ENCODE results near the gene SLC6A8.
"Not testable (repeated sequence)": the region's sequence is repeated elsewhere in the genome, so short reads cannot be mapped to it uniquely, and the experiment has no call there.

Gene SLC6A8

DNA sequence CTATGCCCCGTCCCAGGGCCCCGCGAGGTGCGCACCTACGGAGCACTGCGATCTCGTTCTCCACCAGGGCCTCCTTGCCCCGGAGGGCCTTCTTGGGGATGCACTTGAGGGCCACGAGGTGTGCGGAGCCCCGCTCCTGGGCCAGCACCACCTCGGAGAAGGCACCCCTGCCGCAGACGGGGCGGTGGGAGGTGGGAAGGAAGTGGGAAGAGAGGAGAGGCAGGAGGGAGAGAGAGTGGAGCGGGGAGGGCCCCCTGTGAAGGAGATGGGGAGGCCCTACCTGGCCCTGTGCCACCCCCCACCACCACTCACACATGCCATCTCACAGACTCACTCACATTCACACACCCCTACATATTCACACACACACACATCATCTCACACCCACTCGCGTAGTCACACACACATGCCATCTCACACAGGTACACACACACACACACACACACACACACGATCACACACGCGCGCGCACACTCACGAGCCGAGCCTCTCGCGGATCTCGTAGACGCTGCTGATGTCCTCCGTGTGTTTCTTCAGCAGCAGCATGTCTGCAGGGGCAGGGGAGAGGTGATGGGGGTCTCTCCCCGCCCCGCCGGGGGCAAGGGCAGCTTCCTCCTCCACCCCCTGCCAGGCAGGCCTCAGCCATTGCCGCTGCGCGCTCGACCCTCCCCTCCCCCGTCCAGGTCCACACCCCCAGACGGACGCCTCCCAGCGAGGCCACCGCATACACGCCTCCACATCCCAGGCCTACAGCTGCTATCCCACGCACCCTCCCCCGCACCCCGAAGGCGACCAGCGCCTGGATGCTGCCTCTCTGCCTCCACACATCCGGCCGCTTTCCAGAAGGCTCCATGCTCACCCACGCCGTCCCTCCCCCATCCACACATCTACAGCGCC, 14.9 kb upstream of the SLC6A8 start:
- no peak for DNase-seq

DNA sequence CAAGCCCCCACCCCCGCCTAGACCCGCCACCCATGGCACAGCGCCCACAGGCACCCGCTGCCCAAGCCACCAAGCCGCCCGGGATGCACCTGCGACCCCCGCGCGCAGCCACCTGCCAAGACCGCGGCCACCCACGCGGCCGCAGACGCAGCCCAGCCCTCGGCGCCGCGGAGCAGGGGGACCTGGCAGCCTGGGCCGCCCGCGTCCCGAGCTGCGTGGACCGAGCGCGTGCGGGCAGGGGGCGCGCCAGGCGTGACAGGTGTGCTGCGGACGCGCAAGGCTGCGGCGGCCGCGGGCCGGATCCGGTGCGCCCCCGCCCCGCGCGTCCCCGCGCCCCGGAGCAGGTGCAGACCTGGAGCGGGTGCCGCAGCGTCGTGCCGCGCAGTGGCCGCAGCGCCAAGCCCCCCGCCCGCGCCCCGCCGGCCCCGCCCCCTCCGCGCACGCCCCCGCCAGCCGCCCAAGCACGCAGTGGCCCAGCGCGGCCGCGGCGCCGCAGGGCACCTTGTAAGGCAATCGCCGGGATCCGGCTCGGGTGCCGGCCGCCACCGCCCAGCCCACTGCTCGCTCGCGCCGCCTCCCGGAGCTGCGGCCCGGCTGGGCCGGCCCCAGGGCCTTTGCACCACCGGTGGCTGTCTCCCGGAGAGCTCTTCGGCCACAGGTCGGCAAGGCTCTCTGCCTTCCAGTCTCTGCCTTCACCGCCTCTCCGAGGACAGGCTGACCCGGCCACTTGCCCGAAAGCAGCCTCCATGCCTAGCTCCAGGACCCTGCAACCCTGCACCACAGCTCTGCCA, 14.1 kb upstream of the SLC6A8 start, which contains the start of gene PNCK:
Gene PNCK (minus strand): TSS at position 386 of the 791 bp plus-strand sequence. CDS start 737 bp downstream, outside the sequence.
- no peak for DNase-seq

DNA sequence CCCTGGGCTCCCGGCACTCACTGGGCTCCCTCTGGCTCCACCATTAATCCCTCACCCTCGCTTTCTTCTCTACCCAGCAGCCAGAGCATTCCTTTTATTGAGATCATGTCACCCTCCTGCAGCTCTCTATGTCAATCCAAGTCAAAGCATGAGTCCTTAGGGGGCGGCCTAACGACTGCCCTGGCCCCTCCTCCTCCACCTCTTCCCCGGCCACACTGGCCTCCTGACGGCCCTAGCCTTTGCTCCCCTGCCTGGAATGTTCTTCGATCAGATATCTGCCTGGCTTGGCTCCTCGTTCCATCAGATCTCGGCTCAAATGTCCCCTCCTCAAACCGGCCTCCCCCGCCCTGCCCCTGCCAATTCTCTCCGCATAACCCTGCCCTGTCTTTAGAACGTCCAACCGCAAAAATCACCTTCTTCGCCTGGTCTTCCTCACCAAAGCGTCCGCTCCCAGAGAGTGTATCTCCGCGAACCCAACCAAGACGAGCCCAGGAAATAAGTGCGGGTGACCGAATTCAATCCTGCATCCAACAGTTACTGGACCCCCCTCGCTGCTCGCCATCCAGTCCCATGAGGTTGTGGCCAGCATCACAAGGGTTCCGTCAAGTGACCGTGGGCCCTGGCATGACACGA, 13.4 kb upstream of the SLC6A8 start:
- no peak for DNase-seq

DNA sequence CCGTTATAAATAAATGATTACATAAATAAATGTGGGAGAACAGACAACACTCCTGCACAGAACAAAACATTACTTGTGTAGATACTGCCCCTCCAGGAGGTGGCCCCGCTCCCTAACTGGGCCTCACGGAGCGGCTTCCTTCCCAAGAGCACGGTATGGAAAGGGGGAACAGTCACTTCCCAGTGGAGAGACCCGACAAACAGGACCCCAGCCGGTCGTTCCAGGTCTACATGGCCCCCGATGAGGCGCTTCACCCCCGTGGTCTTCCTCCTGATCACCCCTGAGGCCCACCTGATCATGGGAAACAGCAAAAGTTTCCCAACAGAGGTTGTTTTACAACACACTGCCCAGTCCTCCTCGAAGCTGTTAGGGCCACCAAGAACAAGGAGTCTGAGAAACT, 6.6 kb upstream of the SLC6A8 start:
- no peak for DNase-seq

DNA sequence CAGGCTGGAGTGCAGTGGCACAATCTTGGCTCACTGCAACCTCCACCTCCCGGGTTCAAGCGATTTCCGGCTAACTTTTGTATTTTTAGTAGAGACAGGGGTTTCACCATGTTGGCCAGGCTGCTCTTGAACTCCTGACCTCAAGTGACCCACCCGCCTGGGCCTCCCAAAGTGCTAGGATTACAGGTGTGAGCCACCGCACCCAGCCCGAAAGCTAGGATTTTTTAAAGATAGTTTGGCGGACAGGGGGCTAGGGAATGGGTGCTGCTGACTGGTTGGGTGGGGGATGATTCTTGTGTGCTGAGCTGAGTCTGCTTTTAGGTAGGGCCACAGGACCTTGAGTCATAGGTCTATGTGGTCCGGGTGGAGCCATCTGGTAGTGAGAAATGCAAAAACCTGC, 4.2 kb upstream of the SLC6A8 start:
- not testable (repeated sequence) for DNase-seq

DNA sequence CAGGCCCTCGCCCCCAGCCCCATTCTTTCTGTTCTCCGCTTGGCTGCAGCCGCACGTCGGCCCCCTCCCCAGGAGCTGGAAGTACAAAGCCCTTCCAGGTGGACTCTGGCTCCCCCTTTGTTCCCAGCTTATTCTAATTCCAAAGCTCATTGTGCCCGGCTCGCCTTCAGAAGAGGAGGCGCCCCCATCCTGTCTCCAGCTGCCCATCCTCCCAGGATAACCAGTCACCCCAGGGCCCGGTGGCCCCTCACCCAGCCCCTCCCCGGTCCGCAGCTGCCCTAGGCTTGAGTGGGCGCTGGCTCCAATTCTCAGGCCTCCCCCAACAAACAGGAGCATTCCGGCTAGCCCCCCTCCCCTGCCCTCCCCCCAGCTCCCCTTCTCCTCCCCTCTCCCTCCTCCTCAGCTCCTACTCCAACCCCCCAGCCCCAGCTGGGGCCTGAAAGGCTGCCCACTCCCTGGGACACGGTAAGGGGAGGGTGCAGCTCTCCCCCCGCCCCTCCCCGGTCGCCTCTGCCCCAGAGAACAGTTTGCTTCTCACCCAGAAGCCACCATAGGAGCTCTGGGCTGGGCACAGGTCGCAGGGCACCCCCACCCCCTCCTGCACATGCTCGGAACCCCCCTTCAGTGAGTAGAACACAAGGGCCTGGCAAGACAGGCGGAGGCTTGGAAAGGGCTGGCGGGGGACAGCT, 3.1 kb upstream of the SLC6A8 start:
- no peak for DNase-seq

DNA sequence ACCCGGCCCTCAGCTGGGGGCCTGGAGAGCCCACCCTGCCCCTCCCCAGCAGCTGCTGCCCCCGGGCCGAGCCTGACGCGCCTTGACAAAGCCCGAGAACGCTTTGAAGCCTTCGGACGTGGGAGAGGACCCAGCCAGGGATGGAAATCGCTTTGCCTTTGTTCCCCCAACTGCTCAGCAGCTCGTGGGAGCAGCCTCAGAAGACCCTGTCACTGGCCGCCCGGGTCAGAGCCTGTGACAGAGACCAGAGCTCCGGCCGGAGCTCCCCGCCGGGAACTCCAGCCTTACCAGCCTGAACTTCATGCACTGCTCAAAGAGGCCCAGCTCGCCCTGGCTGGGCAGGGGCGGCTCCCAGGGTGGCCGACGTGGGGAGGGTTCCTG, 2.6 kb upstream of the SLC6A8 start:
- DNase-seq, result no peak

DNA sequence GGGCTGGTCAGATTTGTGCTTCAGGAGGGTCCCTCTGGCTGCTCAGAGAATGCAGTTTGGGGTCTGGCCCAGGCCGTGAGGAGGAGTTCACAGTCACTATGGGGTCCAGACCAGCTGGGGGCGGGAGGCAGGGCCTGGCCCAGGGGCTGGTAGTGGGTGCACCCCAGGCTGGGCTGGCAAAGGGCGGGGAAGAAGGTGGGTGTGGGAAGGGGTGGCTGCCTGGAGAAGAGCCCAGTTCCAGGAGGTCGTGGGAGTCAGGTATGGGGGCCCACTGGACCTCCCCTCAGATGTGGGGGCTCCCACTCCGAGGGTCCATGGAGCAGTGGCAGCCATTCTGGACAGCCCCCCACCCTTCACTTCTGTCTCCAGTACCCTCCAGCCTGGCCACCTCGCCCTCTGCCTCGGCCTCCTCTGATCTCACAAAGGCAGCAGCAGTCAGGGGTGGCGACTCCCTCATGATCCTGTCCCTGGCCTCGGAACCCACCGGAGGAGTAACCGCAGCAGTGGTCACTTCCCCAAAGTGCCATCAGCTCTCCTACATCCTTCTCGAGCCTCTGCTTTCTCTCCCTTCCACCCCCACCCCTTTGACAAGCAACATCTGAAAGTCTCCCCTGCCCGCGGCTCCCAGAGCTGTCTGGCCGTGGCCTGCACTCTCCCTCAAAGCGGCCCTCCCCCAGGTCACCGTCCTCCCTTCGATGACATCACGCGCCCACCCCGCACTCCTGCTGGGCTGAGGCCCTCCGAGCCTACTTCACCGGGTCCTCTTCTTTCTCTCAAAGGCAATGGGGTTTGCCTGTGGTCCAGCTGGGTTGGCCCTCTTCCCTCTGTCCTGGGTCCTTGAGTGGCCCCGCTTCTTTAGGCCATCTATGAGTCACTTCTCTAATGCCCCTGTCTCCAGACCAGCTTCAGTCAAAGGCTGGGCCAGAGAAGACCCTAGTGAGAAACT, 1.7 kb upstream of the SLC6A8 start:
- DNase-seq, result no peak

DNA sequence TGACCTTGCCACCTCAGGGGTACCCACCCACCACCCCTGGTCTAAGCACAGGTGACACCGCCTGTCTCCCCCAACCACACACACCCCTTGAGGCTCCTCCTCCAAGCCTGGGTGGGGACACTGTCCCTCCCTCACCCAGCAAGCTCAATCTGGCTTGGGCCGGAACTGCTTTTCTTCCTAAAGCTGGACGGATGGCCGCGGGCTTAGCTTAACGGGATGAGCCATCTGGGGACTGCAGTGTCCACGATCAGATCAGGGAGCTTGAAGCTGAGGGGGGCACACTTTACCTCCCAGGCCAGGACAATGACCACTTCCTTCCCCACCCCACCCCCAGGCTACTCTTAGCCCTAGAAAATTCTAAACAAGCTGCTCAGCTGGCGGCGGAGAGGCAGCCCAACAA, 1.0 kb upstream of the SLC6A8 start:
- no peak for DNase-seq

DNA sequence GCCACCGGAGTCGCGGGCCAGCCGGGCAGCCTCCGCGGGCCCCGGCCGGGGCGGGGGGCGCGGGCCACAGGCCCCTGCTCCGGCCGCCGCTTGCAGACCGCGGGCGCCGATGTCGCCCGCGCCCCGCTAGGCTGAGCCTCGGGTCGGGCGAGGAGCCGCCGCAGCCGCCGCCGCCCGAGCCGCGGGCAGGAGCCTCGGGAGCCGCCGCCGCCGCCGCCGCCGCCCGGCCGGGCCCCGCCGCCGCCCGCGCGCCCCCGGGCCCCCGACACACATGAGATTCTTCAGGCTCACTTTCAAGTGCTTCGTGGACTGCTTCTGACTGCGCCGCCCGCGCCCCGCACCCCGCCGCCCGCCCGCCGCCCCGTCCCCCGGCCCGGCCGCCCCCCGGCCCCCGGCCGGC, 345 bp downstream of the SLC6A8 start:
- no peak for DNase-seq

DNA sequence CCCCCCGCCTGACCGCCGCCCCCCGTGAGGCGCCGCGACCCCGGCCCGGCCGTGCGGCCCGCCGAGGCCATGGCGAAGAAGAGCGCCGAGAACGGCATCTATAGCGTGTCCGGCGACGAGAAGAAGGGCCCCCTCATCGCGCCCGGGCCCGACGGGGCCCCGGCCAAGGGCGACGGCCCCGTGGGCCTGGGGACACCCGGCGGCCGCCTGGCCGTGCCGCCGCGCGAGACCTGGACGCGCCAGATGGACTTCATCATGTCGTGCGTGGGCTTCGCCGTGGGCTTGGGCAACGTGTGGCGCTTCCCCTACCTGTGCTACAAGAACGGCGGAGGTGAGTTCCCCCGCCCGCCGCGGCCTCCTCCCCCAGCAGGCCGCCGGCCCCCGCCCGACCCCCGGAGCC, 780 bp downstream of the SLC6A8 start:
- DNase-seq, result no peak

DNA sequence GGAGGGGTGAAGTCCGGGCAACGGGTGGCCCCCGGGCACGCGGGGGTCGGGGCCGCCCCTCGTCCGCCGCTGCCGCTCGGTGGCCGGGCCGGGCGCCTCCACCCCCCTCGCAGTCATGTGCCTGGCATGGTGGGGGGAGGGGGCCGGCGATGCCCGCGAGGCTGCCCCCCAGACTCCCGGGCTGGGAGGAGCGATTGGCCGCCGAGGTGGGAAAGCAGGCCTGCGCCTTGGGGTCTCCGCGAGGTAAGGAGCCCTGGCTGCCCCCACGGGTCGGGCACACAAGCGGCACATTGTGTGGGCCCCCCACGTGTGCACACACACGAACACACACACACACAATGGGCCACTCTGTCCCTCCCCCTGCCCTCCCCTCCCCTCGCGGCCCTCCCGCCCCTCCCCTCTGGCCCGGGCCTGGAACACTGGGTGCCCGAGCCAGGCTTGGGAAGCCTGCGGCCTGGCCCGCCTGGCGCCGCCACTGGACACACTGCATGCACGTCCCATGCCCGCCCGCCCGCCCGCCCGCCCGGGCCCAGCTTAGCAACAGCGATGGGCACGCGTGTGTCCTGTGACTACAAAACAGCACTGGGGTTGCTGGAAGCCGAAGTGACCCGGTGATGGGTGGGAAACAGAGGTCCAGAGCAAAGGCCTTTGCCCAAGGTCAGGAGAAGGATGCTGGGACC, 1.3 kb downstream of the SLC6A8 start:
- DNase-seq, result no peak

DNA sequence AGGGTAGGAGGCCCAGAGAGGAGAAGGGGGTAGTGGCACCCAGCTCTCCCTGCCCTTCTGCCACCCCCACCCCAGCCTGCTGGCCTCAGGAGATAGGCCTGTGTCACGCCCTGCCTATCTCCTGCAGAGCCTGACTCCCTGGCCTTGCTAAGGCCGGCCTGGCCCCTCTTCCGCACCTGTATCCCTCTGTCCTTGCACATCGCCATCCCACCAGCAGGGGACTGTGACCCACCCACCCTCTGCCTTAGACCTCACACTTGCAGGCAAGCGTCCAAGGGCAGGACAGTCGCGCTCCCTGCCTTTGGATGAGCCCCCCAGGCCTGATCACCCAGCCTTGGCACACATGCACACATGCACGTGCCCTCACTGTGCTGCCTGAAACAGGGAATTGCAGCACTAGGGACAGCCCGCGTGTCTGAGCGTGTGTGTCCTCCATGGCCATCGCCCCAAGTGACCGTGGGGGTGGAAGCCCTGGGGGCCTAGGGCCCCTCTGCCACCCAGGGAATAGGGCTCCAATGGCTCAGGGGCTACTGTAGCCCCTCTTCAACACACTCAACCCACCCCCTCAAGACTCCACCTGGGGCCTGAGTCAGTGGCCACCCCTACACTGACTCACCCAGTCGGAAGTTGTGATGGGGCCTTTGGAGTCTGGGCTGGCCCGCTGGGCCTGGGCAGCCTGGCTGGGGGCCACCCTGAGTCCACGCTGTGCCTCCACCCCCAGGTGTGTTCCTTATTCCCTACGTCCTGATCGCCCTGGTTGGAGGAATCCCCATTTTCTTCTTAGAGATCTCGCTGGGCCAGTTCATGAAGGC, 2.1 kb downstream of the SLC6A8 start:
- DNase-seq, result no peak

DNA sequence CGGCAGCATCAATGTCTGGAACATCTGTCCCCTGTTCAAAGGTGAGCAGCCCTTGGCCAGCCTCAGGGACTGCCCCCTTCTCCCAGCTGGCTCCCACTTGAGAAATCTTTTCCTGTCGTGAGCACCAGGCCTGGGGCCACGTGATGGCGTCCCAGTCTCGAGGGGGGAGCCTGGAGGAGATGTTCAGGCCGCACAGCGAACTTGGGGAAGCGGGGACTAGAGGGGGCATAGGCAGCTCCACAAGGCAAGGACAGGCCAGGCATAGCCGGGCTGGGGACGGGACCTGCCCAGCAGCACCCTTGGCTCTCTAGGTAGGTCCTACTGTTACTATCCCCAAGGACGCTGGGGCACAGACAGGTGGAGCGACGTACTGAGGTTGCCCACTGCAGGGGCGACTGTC, 2.7 kb downstream of the SLC6A8 start:
- DNase-seq, result no peak

DNA sequence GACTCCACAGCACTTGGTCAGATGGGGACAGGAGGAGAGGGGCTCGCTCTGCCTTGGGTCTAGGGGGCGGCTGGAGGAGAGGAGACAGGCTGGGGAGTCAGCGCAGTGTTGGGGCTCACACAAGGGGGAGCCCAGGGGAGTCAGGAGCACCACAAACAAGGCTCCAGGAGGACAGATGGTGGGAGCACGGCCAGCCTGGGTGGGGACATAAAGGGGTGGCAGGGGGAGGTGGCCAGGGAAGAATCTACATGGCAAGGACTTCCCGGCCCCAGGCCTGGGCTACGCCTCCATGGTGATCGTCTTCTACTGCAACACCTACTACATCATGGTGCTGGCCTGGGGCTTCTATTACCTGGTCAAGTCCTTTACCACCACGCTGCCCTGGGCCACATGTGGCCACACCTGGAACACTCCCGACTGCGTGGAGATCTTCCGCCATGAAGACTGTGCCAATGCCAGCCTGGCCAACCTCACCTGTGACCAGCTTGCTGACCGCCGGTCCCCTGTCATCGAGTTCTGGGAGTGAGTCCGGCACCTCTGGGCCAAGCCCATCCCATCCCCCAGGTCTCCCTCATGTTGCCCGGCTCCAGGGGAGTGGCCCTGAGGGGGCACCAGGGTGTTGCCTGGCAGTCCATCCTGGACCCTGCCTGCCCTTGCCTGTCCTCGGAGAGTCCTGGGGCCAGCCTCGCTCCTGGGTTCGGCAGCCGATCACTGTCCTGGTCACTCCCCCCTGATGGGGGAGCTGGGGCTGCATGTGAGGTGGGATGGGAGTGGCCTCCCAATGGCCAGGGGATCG, 3.5 kb downstream of the SLC6A8 start:
- not testable (repeated sequence) for DNase-seq

DNA sequence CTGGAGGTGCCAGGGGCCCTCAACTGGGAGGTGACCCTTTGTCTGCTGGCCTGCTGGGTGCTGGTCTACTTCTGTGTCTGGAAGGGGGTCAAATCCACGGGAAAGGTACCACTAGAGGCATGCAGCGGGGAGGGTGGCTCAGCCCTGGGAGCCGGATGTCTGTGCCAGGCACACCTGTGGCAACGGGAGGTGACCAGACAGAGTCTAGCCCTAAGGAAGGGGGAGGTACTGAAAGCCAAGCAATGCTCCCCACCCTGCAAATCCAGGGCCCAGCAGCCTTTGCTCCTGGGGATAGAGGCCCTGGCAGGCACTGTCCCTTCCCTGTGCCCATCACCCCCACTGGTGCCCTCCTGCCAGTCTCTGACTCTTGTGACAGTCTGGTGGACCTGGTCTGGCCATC, 4.3 kb downstream of the SLC6A8 start:
- DNase-seq, result no peak

DNA sequence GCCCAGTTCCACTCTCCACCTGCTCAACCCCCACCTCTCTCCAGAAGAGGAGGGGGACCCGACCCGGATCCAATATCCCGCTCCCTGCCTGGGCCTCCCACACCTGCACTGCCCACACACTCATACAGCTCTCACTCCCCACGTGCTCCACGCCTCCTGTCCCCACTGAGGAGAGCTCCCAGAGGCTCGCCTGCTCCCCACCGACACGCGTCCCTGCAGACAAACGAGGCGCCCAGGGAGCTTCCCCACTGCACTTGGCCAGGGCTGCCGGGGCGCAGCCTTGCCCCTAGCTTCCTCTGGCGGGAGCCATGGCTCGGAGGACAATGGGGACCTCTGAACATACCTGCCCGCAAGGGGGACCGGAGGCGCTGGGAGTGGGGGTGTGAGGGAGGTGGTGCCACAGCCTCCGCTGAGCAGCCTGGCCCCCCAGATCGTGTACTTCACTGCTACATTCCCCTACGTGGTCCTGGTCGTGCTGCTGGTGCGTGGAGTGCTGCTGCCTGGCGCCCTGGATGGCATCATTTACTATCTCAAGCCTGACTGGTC, 5.0 kb downstream of the SLC6A8 start:
- DNase-seq, result no peak

DNA sequence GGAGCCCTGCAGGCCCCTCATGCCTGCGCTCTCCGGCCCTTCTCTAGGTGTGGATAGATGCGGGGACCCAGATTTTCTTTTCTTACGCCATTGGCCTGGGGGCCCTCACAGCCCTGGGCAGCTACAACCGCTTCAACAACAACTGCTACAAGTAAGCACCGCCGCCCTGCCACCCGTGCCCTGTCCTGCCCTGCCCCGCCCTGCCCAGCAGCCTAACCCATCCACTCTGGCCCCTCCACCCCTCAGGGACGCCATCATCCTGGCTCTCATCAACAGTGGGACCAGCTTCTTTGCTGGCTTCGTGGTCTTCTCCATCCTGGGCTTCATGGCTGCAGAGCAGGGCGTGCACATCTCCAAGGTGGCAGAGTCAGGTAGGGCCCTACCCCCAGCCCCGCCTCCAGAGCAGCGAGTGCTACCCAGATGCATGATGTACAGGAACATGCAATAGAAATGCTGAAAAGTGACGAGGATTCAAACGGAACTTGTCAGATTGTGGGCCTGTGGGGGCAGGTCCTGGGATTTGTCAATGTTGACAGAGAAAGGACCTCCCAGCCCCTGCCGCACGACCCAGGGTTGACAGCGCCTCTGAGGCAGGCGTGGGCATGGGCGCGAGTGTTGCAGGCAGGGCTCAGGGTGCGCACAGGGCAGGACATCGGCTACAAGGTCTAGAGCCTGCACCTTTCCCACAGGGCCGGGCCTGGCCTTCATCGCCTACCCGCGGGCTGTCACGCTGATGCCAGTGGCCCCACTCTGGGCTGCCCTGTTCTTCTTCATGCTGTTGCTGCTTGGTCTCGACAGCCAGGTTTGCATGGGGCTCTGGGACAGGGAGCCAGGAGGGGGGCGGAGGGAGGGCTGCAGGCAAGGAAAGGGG, 5.7 kb downstream of the SLC6A8 start:
- DNase-seq, result no peak
